ENCODE data around the gene LGSN. TPM values are rescaled to one million over a fixed set of nuclear protein-coding genes. Genes with fewer than 3 reads are reported as not detected.
"Not testable (repeated sequence)": the region's sequence is repeated elsewhere in the genome, so short reads cannot be mapped to it uniquely, and the experiment has no call there.

LGSN gene
- total RNA-seq, 2 donors from 2014 or later, result not detected

DNA sequence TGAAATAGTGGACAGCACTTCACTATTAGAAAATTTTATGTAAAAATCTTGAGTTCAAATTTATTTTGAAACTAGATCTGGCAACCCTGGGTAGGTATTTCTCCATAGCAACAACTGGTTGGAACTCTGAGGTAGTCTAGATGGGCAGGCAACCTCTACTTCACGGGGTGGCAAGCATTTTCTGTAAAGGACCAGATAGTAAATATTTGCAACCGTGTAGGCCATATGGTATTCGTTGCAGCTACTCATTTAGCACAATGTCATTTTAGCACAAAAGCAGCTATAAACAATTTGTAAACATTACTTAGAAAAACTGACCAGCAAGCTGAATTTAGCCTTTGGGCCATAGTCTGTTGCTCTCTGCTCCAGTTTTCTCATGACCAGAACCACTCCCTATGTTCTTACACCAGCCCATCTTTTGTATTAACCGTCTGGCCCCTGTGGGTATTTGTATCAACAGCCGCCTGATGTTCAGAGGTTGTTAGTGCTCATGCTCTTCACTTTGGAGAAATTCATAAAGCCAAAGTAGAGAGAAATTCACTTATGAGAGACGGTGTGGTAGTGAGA is 29.2 kb downstream of the LGSN start:
- H3K27ac Mint-ChIP-seq, result no peak overlapping the region
- no peaks in the 10 kb centered on the region for H3K9me3 ChIP-seq (ENCODE audit: control insufficient read depth, low read length, poor library complexity, severe bottlenecking)

GRCh38 chr6:63289269-63289872 is 30.4 kb downstream of the LGSN start:
- no peaks in the 10 kb centered on the region for H3K9me3 ChIP-seq (ENCODE audit: control insufficient read depth, low read length, poor library complexity, severe bottlenecking)
- H3K27ac Mint-ChIP-seq, result no peak overlapping the region
- H3K4me1 Mint-ChIP-seq, result no peaks in the 10 kb centered on the region
- DNase-seq (no peak), ATAC-seq (no peak)
- no peak overlapping the region for H3K4me3 Mint-ChIP-seq
- H3K36me3 Mint-ChIP-seq (ENCODE audit: low read depth), result no peaks in the 10 kb centered on the region
- peaks cover 9% of the 10 kb centered on the region for H3K27me3 Mint-ChIP-seq

More for the DNA sequence above, 29.2 kb downstream of the LGSN start:
- H3K4me3 Mint-ChIP-seq, result no peak overlapping the region
- H3K4me1 Mint-ChIP-seq, result no peaks in the 10 kb centered on the region
- DNase-seq (no peak), ATAC-seq (no peak)
- peaks cover under 1% of the 10 kb centered on the region for H3K27me3 Mint-ChIP-seq
- H3K36me3 Mint-ChIP-seq (ENCODE audit: low read depth), result no peaks in the 10 kb centered on the region

GRCh38 chr6:63280639-63281180 is 39.1 kb downstream of the LGSN start:
- Mint-ChIP-seq H3K27me3 (peaks cover 16% of the 10 kb centered on the region), H3K4me1 (no peaks in the 10 kb centered on the region), H3K27ac (no peak overlapping the region), H3K4me3 (no peak overlapping the region), H3K36me3 (ENCODE audit: low read depth) (no peaks in the 10 kb centered on the region)
- ATAC-seq, result no peak
- DNase-seq, result no peak
- H3K9me3 ChIP-seq (ENCODE audit: control insufficient read depth, low read length, poor library complexity, severe bottlenecking), result no peaks in the 10 kb centered on the region

GRCh38 chr6:63278916-63279315 is 40.9 kb downstream of the LGSN start:
- Mint-ChIP-seq H3K4me3 (no peak overlapping the region), H3K4me1 (no peaks in the 10 kb centered on the region), H3K36me3 (ENCODE audit: low read depth) (no peaks in the 10 kb centered on the region), H3K27me3 (peaks cover 8% of the 10 kb centered on the region), H3K27ac (no peak overlapping the region)
- no peak for ATAC-seq
- DNase-seq, result no peak
- no peaks in the 10 kb centered on the region for H3K9me3 ChIP-seq (ENCODE audit: control insufficient read depth, low read length, poor library complexity, severe bottlenecking)

GRCh38 chr6:63275953-63276352 is 43.8 kb downstream of the LGSN start:
- Mint-ChIP-seq H3K27ac (no peak overlapping the region), H3K36me3 (ENCODE audit: low read depth) (no peaks in the 10 kb centered on the region), H3K4me1 (no peaks in the 10 kb centered on the region), H3K4me3 (no peak overlapping the region), H3K27me3 (no peaks in the 10 kb centered on the region)
- no peaks in the 10 kb centered on the region for H3K9me3 ChIP-seq (ENCODE audit: control insufficient read depth, low read length, poor library complexity, severe bottlenecking)
- ATAC-seq (no peak), DNase-seq (no peak)

- not testable (repeated sequence) for H3K4me3 Mint-ChIP-seq; ATAC-seq; H3K9me3 ChIP-seq (ENCODE audit: control insufficient read depth, low read length, poor library complexity, severe bottlenecking); H3K27ac Mint-ChIP-seq; H3K27me3 Mint-ChIP-seq; H3K36me3 Mint-ChIP-seq (ENCODE audit: low read depth); H3K4me1 Mint-ChIP-seq
- peak in 1 of 3 donors; percentile 9 for DNase-seq
These were observed 44.9 kb downstream of the LGSN start for GRCh38 chr6:63274795-63275430.

DNA sequence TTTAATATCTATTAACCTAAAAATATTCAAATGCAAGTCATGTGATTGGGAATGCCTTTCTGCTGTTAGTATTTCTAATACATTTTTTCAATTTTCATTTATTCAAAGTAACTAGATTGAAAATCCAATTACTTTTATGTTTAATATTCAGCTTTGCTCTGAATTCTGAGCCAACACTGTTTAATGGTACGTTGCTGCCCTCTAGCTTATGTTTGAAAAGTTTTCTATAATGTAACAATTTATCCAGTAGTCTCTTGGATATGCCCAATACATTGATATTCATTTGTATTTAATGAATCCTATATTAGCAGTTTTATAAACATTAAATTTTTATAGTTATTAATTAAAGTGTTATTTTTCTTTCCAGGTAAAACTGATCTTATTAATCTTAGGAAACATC is 47.4 kb downstream of the LGSN start:
- Mint-ChIP-seq H3K36me3 (ENCODE audit: low read depth) (no peaks in the 10 kb centered on the region), H3K4me3 (no peak overlapping the region), H3K4me1 (no peaks in the 10 kb centered on the region), H3K27ac (no peak overlapping the region), H3K27me3 (no peaks in the 10 kb centered on the region)
- ATAC-seq (no peak), DNase-seq (no peak)
- no peaks in the 10 kb centered on the region for H3K9me3 ChIP-seq (ENCODE audit: control insufficient read depth, low read length, poor library complexity, severe bottlenecking)

DNA sequence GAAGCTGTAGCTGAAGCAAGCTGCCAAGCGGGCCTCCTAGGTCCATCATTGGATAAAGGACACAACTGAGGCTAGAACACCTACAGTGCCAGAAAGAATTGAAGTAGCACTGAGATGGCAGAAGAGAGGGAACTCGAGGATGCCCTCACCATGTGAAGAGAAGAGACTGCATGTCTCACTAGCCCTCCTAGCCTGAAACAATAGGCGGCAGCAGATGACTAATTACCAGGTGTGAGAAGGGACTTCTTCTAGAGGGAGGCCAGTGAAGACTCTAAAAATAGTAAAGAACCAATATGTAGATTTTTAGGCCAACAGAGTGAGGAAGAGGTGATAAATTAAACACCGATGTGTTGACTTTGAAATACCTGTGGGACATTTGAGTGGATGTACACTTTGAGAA is 50.3 kb downstream of the LGSN start:
- no peaks in the 10 kb centered on the region for H3K9me3 ChIP-seq (ENCODE audit: control insufficient read depth, low read length, poor library complexity, severe bottlenecking)
- no peak for DNase-seq
- H3K4me1 Mint-ChIP-seq, result no peaks in the 10 kb centered on the region
- H3K27me3 Mint-ChIP-seq, result no peaks in the 10 kb centered on the region
- no peak overlapping the region for H3K4me3 Mint-ChIP-seq
- H3K36me3 Mint-ChIP-seq (ENCODE audit: low read depth), result no peaks in the 10 kb centered on the region
- no peak overlapping the region for H3K27ac Mint-ChIP-seq
- no peak for ATAC-seq

- Mint-ChIP-seq H3K27ac (no peak overlapping the region), H3K4me3 (no peak overlapping the region), H3K36me3 (ENCODE audit: low read depth) (no peaks in the 10 kb centered on the region), H3K27me3 (peaks cover 3% of the 10 kb centered on the region), H3K4me1 (no peaks in the 10 kb centered on the region)
- DNase-seq, result no peak
- no peak for ATAC-seq
- H3K9me3 ChIP-seq (ENCODE audit: control insufficient read depth, low read length, poor library complexity, severe bottlenecking), result no peaks in the 10 kb centered on the region
These were observed 51.2 kb downstream of the LGSN start for GRCh38 chr6:63268574-63268973.

DNA sequence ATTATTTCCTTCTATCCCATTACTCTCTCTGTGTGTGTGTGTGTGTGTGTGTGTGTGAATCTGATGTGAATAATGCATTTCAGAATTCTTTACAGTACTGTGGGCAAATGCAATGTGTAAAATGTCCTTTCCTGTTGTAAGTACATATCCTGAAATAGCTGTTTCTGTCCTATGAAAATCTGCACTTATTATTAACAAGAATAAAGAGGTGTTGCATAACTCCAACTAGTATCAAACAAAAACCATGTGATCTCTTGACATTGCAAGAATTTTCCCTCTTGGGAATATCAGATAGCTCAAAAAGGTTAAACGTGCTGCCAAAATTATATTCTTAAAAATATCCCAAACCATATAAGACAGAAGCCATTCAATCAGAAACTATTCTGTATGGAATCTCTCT is 52.0 kb downstream of the LGSN start:
- H3K27me3 Mint-ChIP-seq, result peaks cover 10% of the 10 kb centered on the region
- H3K27ac Mint-ChIP-seq, result no peak overlapping the region
- no peak overlapping the region for H3K4me3 Mint-ChIP-seq
- H3K4me1 Mint-ChIP-seq, result no peaks in the 10 kb centered on the region
- ATAC-seq, result no peak
- no peaks in the 10 kb centered on the region for H3K9me3 ChIP-seq (ENCODE audit: control insufficient read depth, low read length, poor library complexity, severe bottlenecking)
- DNase-seq, result no peak
- H3K36me3 Mint-ChIP-seq (ENCODE audit: low read depth), result no peaks in the 10 kb centered on the region

DNA sequence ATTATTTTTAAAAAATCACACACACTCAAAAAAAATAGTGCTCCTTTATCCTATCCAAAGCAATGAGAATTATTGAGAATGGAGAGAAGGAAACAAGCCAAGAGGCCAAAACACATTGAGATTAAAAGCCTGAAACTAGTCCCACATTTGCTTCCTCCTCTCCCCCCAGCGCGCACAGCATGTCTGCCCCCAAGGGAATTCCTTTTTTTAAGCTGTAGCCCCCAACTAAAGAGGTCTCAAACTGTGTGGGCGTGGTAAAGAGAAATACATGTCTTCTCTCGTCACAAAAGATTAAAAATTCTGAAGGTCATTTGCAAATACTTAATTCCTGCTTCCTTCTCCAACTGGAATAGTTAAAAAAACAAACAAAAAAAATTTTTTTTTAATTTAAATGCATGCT is 52.7 kb downstream of the LGSN start:
- no peaks in the 10 kb centered on the region for H3K4me1 Mint-ChIP-seq
- no peak overlapping the region for H3K27ac Mint-ChIP-seq

DNA sequence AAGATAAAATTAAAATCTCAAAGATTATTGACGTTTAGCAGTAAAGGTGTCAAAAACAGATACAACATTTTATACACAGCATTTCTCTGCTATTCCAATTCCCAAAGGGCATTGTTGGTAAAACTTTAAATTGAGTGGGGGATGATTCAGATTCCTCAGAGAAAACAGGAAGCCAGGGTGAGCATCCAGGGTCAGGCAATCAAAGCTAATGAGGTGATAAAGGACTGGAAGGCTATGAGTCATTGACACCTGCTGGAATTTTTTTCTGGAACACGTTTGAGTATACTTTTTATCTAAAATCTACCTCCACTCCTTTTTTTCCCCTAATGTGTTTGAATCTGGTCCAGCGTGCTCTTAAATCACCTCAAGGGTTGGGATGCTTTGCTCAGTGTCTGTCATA is 56.3 kb downstream of the LGSN start:
- no peaks in the 10 kb centered on the region for H3K36me3 Mint-ChIP-seq (ENCODE audit: low read depth)
- DNase-seq, result no peak
- H3K27me3 Mint-ChIP-seq, result peaks cover 13% of the 10 kb centered on the region
- no peaks in the 10 kb centered on the region for H3K9me3 ChIP-seq (ENCODE audit: control insufficient read depth, low read length, poor library complexity, severe bottlenecking)
- no peak overlapping the region for H3K27ac Mint-ChIP-seq
- no peaks in the 10 kb centered on the region for H3K4me1 Mint-ChIP-seq
- no peak for ATAC-seq
- H3K4me3 Mint-ChIP-seq, result no peak overlapping the region

More for the DNA sequence above, 52.7 kb downstream of the LGSN start:
- ATAC-seq (no peak), DNase-seq (no peak)
- H3K27me3 Mint-ChIP-seq, result peaks cover 13% of the 10 kb centered on the region
- H3K36me3 Mint-ChIP-seq (ENCODE audit: low read depth), result no peaks in the 10 kb centered on the region
- no peak overlapping the region for H3K4me3 Mint-ChIP-seq
- no peaks in the 10 kb centered on the region for H3K9me3 ChIP-seq (ENCODE audit: control insufficient read depth, low read length, poor library complexity, severe bottlenecking)

DNA sequence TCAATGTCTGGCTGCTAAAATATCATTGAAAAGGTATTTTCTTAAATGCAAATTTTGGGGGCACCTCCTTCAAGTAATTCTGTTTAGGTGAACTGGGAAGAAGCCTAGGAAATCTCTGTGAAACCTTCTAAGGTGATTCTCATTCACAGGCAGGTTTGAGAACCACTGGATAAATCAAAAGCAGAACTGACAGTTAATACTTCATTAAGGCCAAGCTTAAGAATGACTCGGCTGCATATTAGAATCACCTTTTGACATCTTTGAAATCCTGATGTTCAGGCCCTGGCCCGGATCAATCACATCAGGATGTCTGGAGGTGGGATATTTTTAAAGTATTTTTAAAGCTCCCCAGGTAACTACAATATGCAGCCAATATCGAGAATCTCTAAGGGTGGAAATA is 58.0 kb downstream of the LGSN start:
- peaks cover 13% of the 10 kb centered on the region for H3K27me3 Mint-ChIP-seq
- no peaks in the 10 kb centered on the region for H3K36me3 Mint-ChIP-seq (ENCODE audit: low read depth)

GRCh38 chr6:63259153-63259552 is 60.6 kb downstream of the LGSN start:
- Mint-ChIP-seq H3K36me3 (ENCODE audit: low read depth) (no peaks in the 10 kb centered on the region), H3K4me3 (no peak overlapping the region), H3K27me3 (peaks cover 13% of the 10 kb centered on the region), H3K27ac (no peak overlapping the region), H3K4me1 (no peaks in the 10 kb centered on the region)
- no peak for DNase-seq
- ATAC-seq, result no peak
- no peaks in the 10 kb centered on the region for H3K9me3 ChIP-seq (ENCODE audit: control insufficient read depth, low read length, poor library complexity, severe bottlenecking)

More for the DNA sequence above, 58.0 kb downstream of the LGSN start:
- H3K9me3 ChIP-seq (ENCODE audit: control insufficient read depth, low read length, poor library complexity, severe bottlenecking), result no peaks in the 10 kb centered on the region
- no peak overlapping the region for H3K27ac Mint-ChIP-seq
- DNase-seq (no peak), ATAC-seq (no peak)
- H3K4me1 Mint-ChIP-seq, result no peaks in the 10 kb centered on the region
- no peak overlapping the region for H3K4me3 Mint-ChIP-seq
